Duodenal mucosa (tissue), 2 donors: Measurements from ENCODE around the gene IER3.

Experiments used
- H3K27ac ChIP-seq: one replicate; pipeline ENCODE4 v1.7.0; 2013; ENCODE audit warnings: low read depth, low read length
- H3K27me3 ChIP-seq, 2 donors: one replicate each; pipeline ENCODE4 v1.7.0; 2013; ENCODE audit warnings: low read length in 2 of 2, control low read depth in 1 of 2; ENCODE audit not compliant: insufficient read depth in 2 of 2, control insufficient read depth in 1 of 2
- H3K36me3 ChIP-seq, 2 donors: one replicate each; pipeline ENCODE4 v1.7.0; 2013; ENCODE audit warnings: low read length in 2 of 2, control low read depth in 1 of 2; ENCODE audit not compliant: insufficient read depth in 2 of 2, control insufficient read depth in 1 of 2
- H3K4me1 ChIP-seq, 2 donors: one replicate each; pipeline ENCODE4 v1.7.0; 2013; ENCODE audit warnings: low read length in 2 of 2, control low read depth in 1 of 2; ENCODE audit not compliant: insufficient read depth in 2 of 2, control insufficient read depth in 1 of 2
- H3K4me3 ChIP-seq, 2 donors: one replicate each; pipeline ENCODE4 v1.7.0; 2013; ENCODE audit warnings: low read length in 2 of 2, low read depth in 1 of 2
- H3K9ac ChIP-seq, 2 donors: one replicate each; pipeline ENCODE4 v1.7.0; 2013; ENCODE audit warnings: low read length in 2 of 2, low read depth in 1 of 2
- H3K9me3 ChIP-seq, 2 donors: one replicate each; pipeline ENCODE4 v1.7.0; 2013; ENCODE audit warnings: low read length in 2 of 2, control low read depth in 1 of 2; ENCODE audit not compliant: control insufficient read depth in 1 of 2

The IER3 gene

GRCh38 chr6:30780642-30780920, 36.2 kb upstream of the IER3 start:
- H3K27ac ChIP-seq, result no peak overlapping the region
- H3K9ac ChIP-seq, result no peak overlapping the region
- H3K9me3 ChIP-seq, result no peaks in the 10 kb centered on the region
- no peak overlapping the region for H3K4me3 ChIP-seq
- H3K4me1 ChIP-seq, result peaks cover 37 to 43% of the 10 kb centered on the region in 2 donors
- no peaks in the 10 kb centered on the region for H3K27me3 ChIP-seq
- H3K36me3 ChIP-seq, result no peaks in the 10 kb centered on the region

DNA sequence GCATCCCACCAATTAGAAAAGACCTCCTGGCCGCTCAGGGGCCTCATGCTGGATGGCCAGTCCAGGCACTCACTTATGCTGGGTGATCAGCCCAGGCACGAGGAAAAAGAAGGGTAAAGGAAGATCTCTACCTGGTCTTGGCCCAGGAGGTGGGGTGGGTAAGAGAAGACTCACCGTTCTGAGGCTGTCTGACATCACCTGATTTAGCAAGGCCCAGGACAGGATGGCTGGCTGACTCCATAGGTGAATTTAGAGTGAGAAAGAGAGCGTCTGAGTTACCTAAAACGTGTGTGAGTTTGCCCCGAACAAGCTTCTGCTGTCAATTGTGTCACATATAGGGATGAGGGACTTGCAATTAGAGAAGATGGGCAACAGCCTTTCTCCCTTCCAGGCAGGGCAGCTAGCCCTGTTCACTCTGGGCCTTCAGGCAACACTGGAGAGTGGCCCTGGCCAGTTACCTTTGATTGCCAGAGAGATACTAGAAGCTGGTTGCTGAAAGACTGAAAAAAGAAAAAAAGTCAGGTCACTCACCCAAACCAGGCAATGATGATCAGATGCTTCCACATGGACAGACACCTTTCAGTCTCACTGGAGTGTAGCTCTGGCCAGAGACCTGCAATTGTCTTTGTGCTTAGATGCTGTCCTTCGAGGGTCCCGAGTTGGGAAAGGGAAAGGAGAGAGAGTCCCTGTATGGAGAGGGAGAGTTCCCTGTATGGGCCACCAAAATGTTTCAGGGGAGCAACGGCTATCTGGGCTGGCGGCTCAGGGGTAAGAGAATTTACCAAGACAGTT, 35.7 kb upstream of the IER3 start:
- Histone ChIP-seq H3K36me3 (no peaks in the 10 kb centered on the region), H3K9ac (peak overlapping the region in 1 of 2 donors; percentile 16), H3K4me1 (peaks cover 37 to 43% of the 10 kb centered on the region in 2 donors), H3K4me3 (no peak overlapping the region), H3K27ac (no peak overlapping the region), H3K27me3 (no peaks in the 10 kb centered on the region), H3K9me3 (no peaks in the 10 kb centered on the region)

- Histone ChIP-seq H3K36me3 (no peaks in the 10 kb centered on the region), H3K27ac (no peak overlapping the region), H3K4me1 (peaks cover 37 to 43% of the 10 kb centered on the region in 2 donors), H3K4me3 (no peak overlapping the region), H3K9me3 (no peaks in the 10 kb centered on the region), H3K27me3 (no peaks in the 10 kb centered on the region), H3K9ac (no peak overlapping the region)
These were observed 33.8 kb upstream of the IER3 start for GRCh38 chr6:30778001-30778635.

- Histone ChIP-seq H3K9me3 (no peaks in the 10 kb centered on the region), H3K36me3 (no peaks in the 10 kb centered on the region), H3K4me1 (peaks cover 31 to 36% of the 10 kb centered on the region in 2 donors), H3K4me3 (no peak overlapping the region), H3K9ac (no peak overlapping the region), H3K27ac (no peak overlapping the region), H3K27me3 (no peaks in the 10 kb centered on the region)
These were observed 32.8 kb upstream of the IER3 start for GRCh38 chr6:30777155-30777485.

GRCh38 chr6:30776390-30777154, 32.2 kb upstream of the IER3 start:
- no peak overlapping the region for H3K27ac ChIP-seq
- peaks cover 26 to 31% of the 10 kb centered on the region in 2 donors for H3K4me1 ChIP-seq
- H3K27me3 ChIP-seq, result no peaks in the 10 kb centered on the region
- H3K4me3 ChIP-seq, result no peak overlapping the region
- H3K9ac ChIP-seq, result no peak overlapping the region
- no peaks in the 10 kb centered on the region for H3K36me3 ChIP-seq
- no peaks in the 10 kb centered on the region for H3K9me3 ChIP-seq

GRCh38 chr6:30775104-30775503, 30.8 kb upstream of the IER3 start:
- no peak overlapping the region for H3K27ac ChIP-seq
- H3K27me3 ChIP-seq, result no peaks in the 10 kb centered on the region
- H3K4me3 ChIP-seq, result no peak overlapping the region
- H3K9me3 ChIP-seq, result no peaks in the 10 kb centered on the region
- H3K9ac ChIP-seq, result no peak overlapping the region
- H3K4me1 ChIP-seq, result peaks cover 21 to 22% of the 10 kb centered on the region in 2 donors
- no peaks in the 10 kb centered on the region for H3K36me3 ChIP-seq

GRCh38 chr6:30774701-30775100, 30.4 kb upstream of the IER3 start:
- no peaks in the 10 kb centered on the region for H3K36me3 ChIP-seq
- no peak overlapping the region for H3K27ac ChIP-seq
- H3K27me3 ChIP-seq, result no peaks in the 10 kb centered on the region
- H3K4me3 ChIP-seq, result no peak overlapping the region
- H3K9me3 ChIP-seq, result no peaks in the 10 kb centered on the region
- H3K9ac ChIP-seq, result no peak overlapping the region
- peaks cover 22 to 24% of the 10 kb centered on the region in 2 donors for H3K4me1 ChIP-seq

DNA sequence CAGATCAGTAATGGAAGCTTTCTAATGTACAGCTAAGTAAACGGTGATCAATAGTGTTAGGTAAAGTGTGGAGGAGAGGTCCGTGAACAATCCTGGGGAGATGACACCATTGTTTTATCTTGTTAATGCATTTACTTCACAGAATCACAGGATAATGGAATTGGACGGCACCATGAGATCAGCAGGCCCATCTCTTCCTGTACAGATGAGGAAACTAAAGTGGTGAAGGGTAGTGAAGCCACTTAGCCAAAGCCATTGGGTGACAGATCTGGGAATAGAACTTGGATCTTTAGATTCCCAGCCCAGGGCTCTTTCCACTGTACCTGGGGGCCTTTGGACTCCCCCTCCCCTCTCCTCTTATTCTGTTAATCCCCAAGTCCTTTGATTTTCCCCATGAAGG, 26.2 kb upstream of the IER3 start:
- no peaks in the 10 kb centered on the region for H3K27me3 ChIP-seq
- H3K9me3 ChIP-seq, result no peaks in the 10 kb centered on the region
- H3K4me1 ChIP-seq, result peaks cover 17 to 25% of the 10 kb centered on the region in 2 donors
- H3K36me3 ChIP-seq, result no peaks in the 10 kb centered on the region
- no peak overlapping the region for H3K9ac ChIP-seq
- no peak overlapping the region for H3K27ac ChIP-seq
- no peak overlapping the region for H3K4me3 ChIP-seq

DNA sequence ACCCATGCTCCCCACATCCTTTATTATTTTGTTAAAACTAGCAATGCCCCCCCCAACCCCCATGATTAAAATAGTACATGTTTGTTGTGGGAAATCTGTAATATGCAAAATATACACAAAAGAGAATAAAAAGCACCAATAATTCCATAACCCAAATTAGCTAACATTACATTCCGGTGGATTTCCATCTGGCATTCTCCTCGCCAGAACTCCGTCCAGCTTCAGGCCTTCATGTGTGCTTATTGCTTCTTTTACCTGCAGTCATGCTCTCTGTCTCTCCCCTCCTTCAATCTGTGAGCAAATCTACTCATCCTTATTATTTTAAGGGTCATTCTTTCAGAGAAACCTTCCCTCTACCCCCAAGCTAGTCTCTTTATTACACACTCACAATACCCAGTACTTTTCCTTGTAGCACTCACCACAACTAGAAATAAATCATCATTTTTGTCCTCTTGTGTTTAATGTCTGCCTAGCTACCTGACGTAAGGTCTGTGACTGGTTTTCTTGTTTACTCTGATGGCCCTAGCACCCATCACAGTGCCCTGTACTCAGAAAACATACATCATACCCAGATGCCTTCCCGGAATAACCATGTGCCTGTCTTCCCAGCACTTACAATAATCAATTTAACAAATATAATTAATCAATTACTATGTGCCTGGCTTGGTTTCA, 25.6 kb upstream of the IER3 start:
- H3K9me3 ChIP-seq, result no peaks in the 10 kb centered on the region
- H3K27ac ChIP-seq, result no peak overlapping the region

More for the DNA sequence above, 25.6 kb upstream of the IER3 start:
- peaks cover 17 to 25% of the 10 kb centered on the region in 2 donors for H3K4me1 ChIP-seq
- no peak overlapping the region for H3K4me3 ChIP-seq
- H3K27me3 ChIP-seq, result no peaks in the 10 kb centered on the region
- no peaks in the 10 kb centered on the region for H3K36me3 ChIP-seq
- no peak overlapping the region for H3K9ac ChIP-seq
